ENCODE data around the gene EDAR.

Gene EDAR

GRCh38 chr2:108852375-108852774, 136.6 kb downstream of the EDAR start:
- DNase-seq (ENCODE audit: low spot score): no peak

GRCh38 chr2:108847000-108847399, 142.0 kb downstream of the EDAR start:
- DNase-seq (ENCODE audit: low spot score): no peak

GRCh38 chr2:108845923-108846322, 143.1 kb downstream of the EDAR start:
- no peak for DNase-seq (ENCODE audit: low spot score)
